ENCODE data around the gene EYS. TPM values are rescaled to one million over a fixed set of nuclear protein-coding genes. Genes with fewer than 3 reads are reported as not detected.

EYS gene
- total RNA-seq, 1 experiment from 2014 or later, result 1.5 TPM

DNA sequence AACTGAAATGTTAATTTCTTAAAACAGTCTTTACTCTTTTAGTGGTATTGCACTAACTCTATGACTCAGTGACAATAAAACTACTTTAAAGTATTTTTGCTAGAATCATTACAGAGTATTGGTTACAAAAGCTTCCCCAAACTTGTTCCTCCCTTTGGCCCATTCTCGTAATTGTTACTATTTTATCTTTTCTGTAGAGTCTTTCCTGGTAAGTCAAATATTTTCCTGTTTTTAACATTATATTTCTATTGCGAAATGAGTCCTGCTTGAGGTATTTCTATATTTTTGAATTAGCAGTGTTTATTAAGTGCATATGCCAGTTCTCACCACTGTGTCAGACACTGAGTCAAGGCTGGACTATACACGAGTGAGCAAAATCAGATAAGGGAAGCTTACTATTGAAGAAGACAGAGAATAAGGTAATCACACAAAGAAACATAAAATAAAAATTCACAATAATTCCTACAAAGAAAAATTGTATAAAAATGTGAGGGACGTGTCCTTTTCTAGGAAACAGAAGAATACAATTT, 970.5 kb downstream of the EYS start:
- Mint-ChIP-seq H3K4me3 (ENCODE audit: unreplicated experiment) (no peak overlapping the region), H3K27ac (ENCODE audit: low read depth, unreplicated experiment) (peak overlapping the region; percentile 39), H3K27me3 (ENCODE audit: insufficient read depth, unreplicated experiment) (no peaks in the 10 kb centered on the region), H3K9me3 (ENCODE audit: unreplicated experiment) (peaks cover 1% of the 10 kb centered on the region), H3K36me3 (ENCODE audit: insufficient read depth, unreplicated experiment) (no peaks in the 10 kb centered on the region), H3K4me1 (ENCODE audit: insufficient read depth, unreplicated experiment) (peaks cover 5% of the 10 kb centered on the region)
- ChIA-PET POLR2A (no interaction called here), CTCF (interaction anchor here (0.9 kb wide), 1 partner anchor 406 kb away, joined by 3 read pairs; no protein-coding TSS in a partner anchor)
- TF ChIP-seq CTCF (IDR thresholded peaks at IDR 0.05; ENCODE audit: unreplicated experiment), result no peak
- intact Hi-C loops (cut with micrococcal nuclease), result no loop called here
- DNase-seq (ENCODE audit: unreplicated experiment), result no peak
- BruUV-seq (replicated peaks), result no TSS peak

GRCh38 chr6:64733433-64733832, 973.6 kb downstream of the EYS start:
- H3K27me3 Mint-ChIP-seq (ENCODE audit: insufficient read depth, unreplicated experiment), result no peaks in the 10 kb centered on the region
- intact Hi-C loops (cut with micrococcal nuclease), result loop anchor here (5.0 kb wide), 1 partner anchor 721 kb away; no protein-coding TSS in a partner anchor
- ChIA-PET CTCF (interaction anchor here (0.6 to 0.7 kb wide), 2 partner anchors 402 to 405 kb away, joined by 3 to 4 read pairs; no protein-coding TSS in a partner anchor), POLR2A (interaction anchor here (0.5 to 1.0 kb wide), 2 partner anchors 9 to 354 kb away, joined by 3 read pairs; no protein-coding TSS in a partner anchor)
- no peaks in the 10 kb centered on the region for H3K36me3 Mint-ChIP-seq (ENCODE audit: insufficient read depth, unreplicated experiment)
- peaks cover 5% of the 10 kb centered on the region for H3K4me1 Mint-ChIP-seq (ENCODE audit: insufficient read depth, unreplicated experiment)
- TF ChIP-seq CTCF (IDR thresholded peaks at IDR 0.05; ENCODE audit: unreplicated experiment), result no peak
- H3K9me3 Mint-ChIP-seq (ENCODE audit: unreplicated experiment), result peaks cover 5% of the 10 kb centered on the region
- BruUV-seq (replicated peaks), result no TSS peak
- no peak overlapping the region for H3K27ac Mint-ChIP-seq (ENCODE audit: low read depth, unreplicated experiment)
- no peak overlapping the region for H3K4me3 Mint-ChIP-seq (ENCODE audit: unreplicated experiment)
- DNase-seq (ENCODE audit: unreplicated experiment), result no peak

- BruUV-seq (replicated peaks), result no TSS peak
- H3K9me3 Mint-ChIP-seq (ENCODE audit: unreplicated experiment), result peaks cover 5% of the 10 kb centered on the region
- no peaks in the 10 kb centered on the region for H3K27me3 Mint-ChIP-seq (ENCODE audit: insufficient read depth, unreplicated experiment)
- ChIA-PET CTCF (interaction anchor here (0.6 kb wide), 1 partner anchor 402 kb away, joined by 3 read pairs; no protein-coding TSS in a partner anchor), POLR2A (no interaction called here)
- peak; percentile 16 for DNase-seq (ENCODE audit: unreplicated experiment)
- H3K36me3 Mint-ChIP-seq (ENCODE audit: insufficient read depth, unreplicated experiment), result no peaks in the 10 kb centered on the region
- peaks cover 5% of the 10 kb centered on the region for H3K4me1 Mint-ChIP-seq (ENCODE audit: insufficient read depth, unreplicated experiment)
- no peak overlapping the region for H3K4me3 Mint-ChIP-seq (ENCODE audit: unreplicated experiment)
- intact Hi-C loops (cut with micrococcal nuclease), result loop anchor here (5.0 kb wide), 1 partner anchor 721 kb away; no protein-coding TSS in a partner anchor
- H3K27ac Mint-ChIP-seq (ENCODE audit: low read depth, unreplicated experiment), result no peak overlapping the region
- peak; percentile 9 for TF ChIP-seq CTCF (IDR thresholded peaks at IDR 0.05; ENCODE audit: unreplicated experiment)
Observed at GRCh38 chr6:64732888-64733287, 974.1 kb downstream of the EYS start.

DNA sequence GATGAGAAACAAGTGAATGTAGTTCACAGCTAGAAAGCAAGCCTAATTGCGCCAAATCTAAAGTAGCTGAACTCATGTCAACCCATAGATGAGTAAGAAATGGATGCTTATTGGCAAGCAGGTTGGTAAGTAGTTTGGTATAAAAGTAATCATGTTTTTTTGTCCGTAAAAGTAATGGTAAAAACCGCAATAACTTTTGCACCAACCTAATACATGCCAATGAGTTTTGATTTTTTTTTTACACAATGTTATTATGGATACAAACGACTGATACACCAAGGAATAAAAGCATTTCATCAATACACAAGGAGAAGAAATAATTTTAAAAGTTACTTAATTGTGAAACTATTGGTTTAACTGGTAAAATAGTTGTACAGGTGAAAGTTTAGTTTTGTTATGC, 977.5 kb downstream of the EYS start:
- BruUV-seq (replicated peaks), result no TSS peak
- H3K27ac Mint-ChIP-seq (ENCODE audit: low read depth, unreplicated experiment), result no peak overlapping the region
- H3K9me3 Mint-ChIP-seq (ENCODE audit: unreplicated experiment), result peaks cover 5% of the 10 kb centered on the region
- H3K36me3 Mint-ChIP-seq (ENCODE audit: insufficient read depth, unreplicated experiment), result no peaks in the 10 kb centered on the region
- intact Hi-C loops (cut with micrococcal nuclease), result no loop called here
- TF ChIP-seq CTCF (IDR thresholded peaks at IDR 0.05; ENCODE audit: unreplicated experiment), result no peak
- CTCF ChIA-PET, result no interaction called here
- POLR2A ChIA-PET, result no interaction called here
- no peaks in the 10 kb centered on the region for H3K27me3 Mint-ChIP-seq (ENCODE audit: insufficient read depth, unreplicated experiment)
- no peaks in the 10 kb centered on the region for H3K4me1 Mint-ChIP-seq (ENCODE audit: insufficient read depth, unreplicated experiment)
- H3K4me3 Mint-ChIP-seq (ENCODE audit: unreplicated experiment), result no peak overlapping the region
- DNase-seq (ENCODE audit: unreplicated experiment), result no peak

Measured in MCF 10A (cell line).